Peyer's patch (tissue), 4 donors: ENCODE results near the gene SMURF1.

Source experiments
- POLR2A ChIP-seq, 2 donors: fragments of 450-650 bp; IDR thresholded peaks; one replicate each; pipeline ENCODE4 v1.5.1; 2017; ENCODE audit warnings: antibody characterized with exemption in 2 of 2, mild to moderate bottlenecking in 2 of 2, moderate library complexity in 2 of 2
- TF ChIP-seq, protein P1 (sequence below), 6 experiments: fragments of 450-650 bp in 4 of 6; fragments of 200-600 bp in 2 of 6; sonication (generic) in 1 of 6; IDR thresholded peaks; one replicate each; pipeline ENCODE4 v1.5.1; 2017 to 2019; ENCODE audit warnings: antibody characterized with exemption in 6 of 6, mild to moderate bottlenecking in 3 of 6, moderate library complexity in 1 of 6

DNA sequence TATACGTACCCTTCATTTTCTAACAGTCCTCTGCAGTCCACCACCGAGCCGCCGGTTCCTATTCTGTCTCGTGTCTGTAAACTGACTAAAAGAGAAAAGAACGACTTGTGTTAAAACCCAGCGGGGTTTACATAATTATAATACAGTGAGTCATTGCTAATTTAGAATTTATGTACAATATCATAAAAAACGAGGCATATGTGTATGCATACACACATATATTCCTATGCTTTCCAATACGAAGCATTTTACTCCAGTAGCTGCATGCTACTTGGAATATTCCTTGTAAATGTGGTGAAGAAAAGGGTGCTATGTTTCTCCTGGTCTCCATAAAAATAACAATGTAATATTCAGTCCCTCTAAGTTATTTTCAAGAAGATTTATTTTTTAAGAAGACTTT lies 89.1 kb downstream of the SMURF1 start:
- TF ChIP-seq, protein P1, sequence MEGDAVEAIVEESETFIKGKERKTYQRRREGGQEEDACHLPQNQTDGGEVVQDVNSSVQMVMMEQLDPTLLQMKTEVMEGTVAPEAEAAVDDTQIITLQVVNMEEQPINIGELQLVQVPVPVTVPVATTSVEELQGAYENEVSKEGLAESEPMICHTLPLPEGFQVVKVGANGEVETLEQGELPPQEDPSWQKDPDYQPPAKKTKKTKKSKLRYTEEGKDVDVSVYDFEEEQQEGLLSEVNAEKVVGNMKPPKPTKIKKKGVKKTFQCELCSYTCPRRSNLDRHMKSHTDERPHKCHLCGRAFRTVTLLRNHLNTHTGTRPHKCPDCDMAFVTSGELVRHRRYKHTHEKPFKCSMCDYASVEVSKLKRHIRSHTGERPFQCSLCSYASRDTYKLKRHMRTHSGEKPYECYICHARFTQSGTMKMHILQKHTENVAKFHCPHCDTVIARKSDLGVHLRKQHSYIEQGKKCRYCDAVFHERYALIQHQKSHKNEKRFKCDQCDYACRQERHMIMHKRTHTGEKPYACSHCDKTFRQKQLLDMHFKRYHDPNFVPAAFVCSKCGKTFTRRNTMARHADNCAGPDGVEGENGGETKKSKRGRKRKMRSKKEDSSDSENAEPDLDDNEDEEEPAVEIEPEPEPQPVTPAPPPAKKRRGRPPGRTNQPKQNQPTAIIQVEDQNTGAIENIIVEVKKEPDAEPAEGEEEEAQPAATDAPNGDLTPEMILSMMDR (IDR thresholded peaks at IDR 0.05): no peak
- TF ChIP-seq POLR2A (IDR thresholded peaks at IDR 0.05): no peak
